ENCODE measurements around the gene SDC3.

- no peak for TF ChIP-seq ZNF274 (IDR thresholded peaks at IDR 0.05; ENCODE audit: borderline replicate concordance, extremely low read depth, low read length)
- TF ChIP-seq RFX5 (IDR thresholded peaks at IDR 0.05; ENCODE audit: borderline replicate concordance, low read depth, low read length): no peak
- TF ChIP-seq EZH2 (IDR thresholded peaks at IDR 0.05; ENCODE audit: low read depth, low read length, severe bottlenecking): no peak
- no peak for TF ChIP-seq CTCF (IDR thresholded peaks at IDR 0.05; ENCODE audit: control extremely low read depth in 1 of 3, insufficient read depth in 1 of 3, low read depth in 1 of 3, low read length in 3 of 3)
- TF ChIP-seq MAX (IDR thresholded peaks at IDR 0.05): no peak
- no peak for TF ChIP-seq CHD2 (IDR thresholded peaks at IDR 0.05; ENCODE audit: low read length)
- TF ChIP-seq USF2 (IDR thresholded peaks at IDR 0.05; ENCODE audit: low read length): no peak
- no peak for TF ChIP-seq EP300 (IDR thresholded peaks at IDR 0.05; ENCODE audit: borderline replicate concordance in 1 of 2, low read depth in 2 of 2, low read length in 2 of 2)
These were observed 31.2 kb downstream of the SDC3 start for GRCh38 chr1:30877205-30877912.
